ENCODE results near the gene PNMA6E.

PNMA6E gene

GRCh38 chrX:153347530-153347929 is 53.6 kb downstream of the PNMA6E start:
- no peak for DNase-seq
